Mesendoderm (in vitro differentiated cells): ENCODE measurements around the gene GMIP.

Experiments
- DNase-seq: peaks from one replicate; pipeline ENCODE4 v3.0.0; 2013
- H2AK5ac ChIP-seq: 2 replicates; pipeline ENCODE4 v1.6.1; 2013; ENCODE audit warnings: low read length, inconsistent platforms
- H2BK120ac ChIP-seq: 2 replicates; pipeline ENCODE4 v1.6.1; 2013; ENCODE audit warnings: low read depth, mild to moderate bottlenecking, low read length, moderate library complexity, mixed read lengths
- H2BK15ac ChIP-seq: replicated peaks from 2 replicates; pipeline ENCODE4 v1.6.1; 2013; ENCODE audit warnings: low read depth, mild to moderate bottlenecking, moderate library complexity
- H2BK5ac ChIP-seq: 2 replicates; pipeline ENCODE4 v1.6.1; 2013; ENCODE audit warnings: low read length, inconsistent platforms
- H3K18ac ChIP-seq: 2 replicates; pipeline ENCODE4 v1.6.1; 2013; ENCODE audit warnings: mild to moderate bottlenecking, low read length, mixed read lengths
- H3K23ac ChIP-seq: one replicate; pipeline ENCODE4 v1.6.1; 2013; ENCODE audit warnings: low read length
- H3K27ac ChIP-seq: 2 replicates; pipeline ENCODE4 v1.5.1; 2013; ENCODE audit warnings: low read depth, mild to moderate bottlenecking, inconsistent platforms, low read length, moderate library complexity
- H3K27me3 ChIP-seq: 2 replicates; pipeline ENCODE4 v1.6.1; 2013; ENCODE audit warnings: low read length, control low read depth, mild to moderate bottlenecking, inconsistent platforms; ENCODE audit not compliant: insufficient read depth, poor library complexity
- H3K36me3 ChIP-seq: 2 replicates; pipeline ENCODE4 v1.6.1; 2013; ENCODE audit warnings: low read length, inconsistent platforms; ENCODE audit not compliant: control insufficient read depth, insufficient read depth
- H3K4ac ChIP-seq: one replicate; pipeline ENCODE4 v1.6.1; 2013; ENCODE audit warnings: low read depth, mild to moderate bottlenecking, low read length, moderate library complexity
- H3K4me1 ChIP-seq: 2 replicates; pipeline ENCODE4 v1.6.1; 2013; ENCODE audit warnings: low read depth, low read length, inconsistent platforms; ENCODE audit not compliant: control insufficient read depth
- H3K4me2 ChIP-seq: 2 replicates; pipeline ENCODE4 v1.6.1; 2013; ENCODE audit warnings: low read length
- H3K4me3 ChIP-seq: 2 replicates; pipeline ENCODE4 v1.5.1; 2013; ENCODE audit warnings: mild to moderate bottlenecking, low read length
- H3K56ac ChIP-seq: one replicate; pipeline ENCODE4 v1.6.1; 2013; ENCODE audit warnings: low read length
- H3K79me1 ChIP-seq: 2 replicates; pipeline ENCODE4 v1.6.1; 2013; ENCODE audit warnings: low read length, inconsistent platforms
- H3K79me2 ChIP-seq: 2 replicates; pipeline ENCODE4 v1.6.1; 2013; ENCODE audit warnings: mild to moderate bottlenecking, low read length; ENCODE audit not compliant: control insufficient read depth, insufficient read depth
- H3K9ac ChIP-seq: 2 replicates; pipeline ENCODE4 v1.6.1; 2013; ENCODE audit warnings: low read length, inconsistent platforms
- H4K5ac ChIP-seq: one replicate; pipeline ENCODE4 v1.6.1; 2013; ENCODE audit warnings: low read length
- H4K8ac ChIP-seq: one replicate; pipeline ENCODE4 v1.6.1; 2013; ENCODE audit warnings: low read depth, mild to moderate bottlenecking, control low read depth, low read length, moderate library complexity
- WGBS: extraction: QIAGEN DNeasy Blood & Tissue Kit; methylation state at CpG from one replicate; pipeline ENCODE4 v1.1.7; 2013; ENCODE audit warnings: low lambda C conversion rate, missing lambda C conversion rate; ENCODE audit not compliant: insufficient coverage; ENCODE audit errors: extremely low coverage; 5-methylcytosine and 5-hydroxymethylcytosine counted together

GMIP gene

DNA sequence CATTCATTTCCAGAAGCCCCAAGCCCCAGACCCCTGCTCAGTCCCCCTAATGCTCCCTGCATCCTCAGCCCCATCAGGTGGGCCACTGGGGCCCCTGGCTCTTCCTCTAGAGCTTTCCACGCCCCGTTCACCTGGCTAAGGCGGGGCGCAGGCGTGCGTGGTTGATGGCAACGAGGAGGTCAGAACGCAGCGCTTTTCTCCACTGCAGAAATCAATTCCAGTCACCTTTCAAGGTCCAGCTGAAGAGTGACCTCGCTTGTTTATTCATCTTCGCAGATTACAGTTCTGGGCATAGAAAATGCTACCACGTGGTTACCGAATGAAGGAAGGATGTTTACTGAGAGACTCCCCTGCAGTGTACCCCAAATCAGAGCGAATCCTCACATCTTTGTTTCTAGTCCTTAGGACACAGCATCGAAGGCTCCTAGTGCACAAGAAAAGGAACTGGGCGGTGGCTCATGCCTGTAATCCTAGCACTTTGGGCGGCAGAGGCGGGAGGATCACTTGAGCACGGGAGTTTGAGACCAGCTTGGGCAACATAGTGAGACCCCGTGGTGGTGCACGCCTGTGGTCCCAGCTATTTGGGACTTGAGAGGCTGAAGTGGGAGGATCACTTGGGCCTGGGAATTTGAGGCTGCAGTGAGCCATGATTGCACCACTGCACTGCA, 24.1 kb downstream of the GMIP start:
- no peak overlapping the region for H3K56ac ChIP-seq
- no peak overlapping the region for H3K9ac ChIP-seq
- H2BK5ac ChIP-seq, result no peak overlapping the region
- no peak overlapping the region for H2AK5ac ChIP-seq
- H3K4me1 ChIP-seq, result no peaks in the 10 kb centered on the region
- H3K18ac ChIP-seq, result no peak overlapping the region
- H3K27me3 ChIP-seq, result no peaks in the 10 kb centered on the region
- no peak overlapping the region for H4K8ac ChIP-seq
- no peak overlapping the region for H2BK120ac ChIP-seq
- no CpG with 5 or more reads among the region's 21 CpGs for WGBS
- no peak for DNase-seq
- H3K27ac ChIP-seq, result no peak overlapping the region
- H3K79me1 ChIP-seq, result peaks cover 2% of the 10 kb centered on the region
- peaks cover 4% of the 10 kb centered on the region for H3K36me3 ChIP-seq
- no peak overlapping the region for H2BK15ac ChIP-seq
- no peak overlapping the region for H4K5ac ChIP-seq
- no peaks in the 10 kb centered on the region for H3K79me2 ChIP-seq
- no peak overlapping the region for H3K23ac ChIP-seq
- no peak overlapping the region for H3K4me2 ChIP-seq
- H3K4me3 ChIP-seq, result no peak overlapping the region
- no peak overlapping the region for H3K4ac ChIP-seq

- Histone ChIP-seq H2BK120ac (no peak within 1 kb of the TSS), H3K9ac (peak within 1 kb of the TSS; percentile 81), H3K4me2 (peak within 1 kb of the TSS; percentile 68), H4K5ac (no peak within 1 kb of the TSS), H3K36me3 (no peaks in the 10 kb centered on the region), H2BK5ac (no peak within 1 kb of the TSS), H3K4me3 (peak within 1 kb of the TSS; percentile 30), H3K4ac (no peak within 1 kb of the TSS), H2BK15ac (no peak within 1 kb of the TSS), H4K8ac (no peak within 1 kb of the TSS), H3K79me2 (no peaks in the 10 kb centered on the region), H3K27ac (no peak within 1 kb of the TSS), H3K27me3 (no peaks in the 10 kb centered on the region), H3K18ac (no peak within 1 kb of the TSS), H3K79me1 (no peaks in the 10 kb centered on the region), H3K23ac (no peak within 1 kb of the TSS), H2AK5ac (no peak within 1 kb of the TSS), H3K56ac (peak within 1 kb of the TSS; percentile 96), H3K4me1 (no peaks in the 10 kb centered on the region)
- no CpG with 5 or more reads among the region's 80 CpGs for WGBS
- DNase-seq, result peak; percentile 98
Measured at GRCh38 chr19:19618219-19619051, 25.0 kb downstream of the GMIP start, which contains the start of gene PBX4. TSS of gene PBX4 (minus strand) at chr19:19618687. CDS start at chr19:19618629, 58 bp downstream.

GRCh38 chr19:19615086-19615485, 28.4 kb downstream of the GMIP start:
- Histone ChIP-seq H2BK120ac (no peak overlapping the region), H3K27me3 (no peaks in the 10 kb centered on the region), H3K79me1 (no peaks in the 10 kb centered on the region), H3K18ac (no peak overlapping the region), H3K4me3 (no peak overlapping the region), H2AK5ac (no peak overlapping the region), H3K56ac (no peak overlapping the region), H3K4me2 (no peak overlapping the region), H4K5ac (no peak overlapping the region), H4K8ac (no peak overlapping the region), H2BK15ac (no peak overlapping the region), H3K4ac (no peak overlapping the region), H3K4me1 (no peaks in the 10 kb centered on the region), H3K79me2 (no peaks in the 10 kb centered on the region), H3K23ac (no peak overlapping the region), H2BK5ac (no peak overlapping the region), H3K9ac (no peak overlapping the region), H3K36me3 (no peaks in the 10 kb centered on the region), H3K27ac (no peak overlapping the region)
- WGBS, result no CpG with 5 or more reads among the region's 3 CpGs
- no peak for DNase-seq

GRCh38 chr19:19613506-19613905, 30.0 kb downstream of the GMIP start:
- Histone ChIP-seq H3K56ac (no peak overlapping the region), H3K4me3 (no peak overlapping the region), H3K9ac (no peak overlapping the region), H3K23ac (no peak overlapping the region), H3K36me3 (no peaks in the 10 kb centered on the region), H3K79me1 (no peaks in the 10 kb centered on the region), H3K18ac (no peak overlapping the region), H3K79me2 (no peaks in the 10 kb centered on the region), H2BK5ac (no peak overlapping the region), H3K27me3 (no peaks in the 10 kb centered on the region), H4K5ac (no peak overlapping the region), H2BK15ac (no peak overlapping the region), H3K4ac (no peak overlapping the region), H2AK5ac (no peak overlapping the region), H3K4me1 (no peaks in the 10 kb centered on the region), H3K27ac (no peak overlapping the region), H2BK120ac (no peak overlapping the region), H4K8ac (no peak overlapping the region), H3K4me2 (no peak overlapping the region)
- WGBS, result no CpG with 5 or more reads among the region's 4 CpGs
- DNase-seq, result no peak

GRCh38 chr19:19610376-19611202, 32.9 kb downstream of the GMIP start:
- Histone ChIP-seq H2BK5ac (no peak overlapping the region), H3K56ac (no peak overlapping the region), H3K79me1 (no peaks in the 10 kb centered on the region), H3K4me1 (no peaks in the 10 kb centered on the region), H3K9ac (no peak overlapping the region), H3K4me2 (no peak overlapping the region), H3K27ac (no peak overlapping the region), H3K36me3 (no peaks in the 10 kb centered on the region), H3K4ac (no peak overlapping the region), H3K18ac (no peak overlapping the region), H2BK120ac (no peak overlapping the region), H3K27me3 (no peaks in the 10 kb centered on the region), H3K79me2 (no peaks in the 10 kb centered on the region), H3K23ac (no peak overlapping the region), H4K8ac (no peak overlapping the region), H4K5ac (no peak overlapping the region), H2AK5ac (no peak overlapping the region), H2BK15ac (no peak overlapping the region), H3K4me3 (no peak overlapping the region)
- DNase-seq, result no peak
- no CpG with 5 or more reads among the region's 10 CpGs for WGBS
